ENCODE measurements around the gene TBC1D10B. TPM values are rescaled to one million over a fixed set of nuclear protein-coding genes. Genes with fewer than 3 reads are reported as not detected.

Gene TBC1D10B
- total and polyA plus RNA-seq, 5 donors = 19.1 to 27.7 (median 24.0) TPM

GRCh38 chr16:30358990-30359870, 11.1 kb downstream of the TBC1D10B start:
- H3K9me3 ChIP-seq (ENCODE audit: control insufficient read depth, low read length) = no peaks in the 10 kb centered on the region
- intact Hi-C loops (cut with DNase I) = loop anchor here in 1 of 4 donors (10.0 kb wide), 1 partner anchor 46 kb away; the partner anchor contains the start of gene ZNF771
- no peak overlapping the region for H3K27ac ChIP-seq (ENCODE audit: low read length)
- WGBS = 87% methylated on average over 28 of the region's 28 CpGs
- H3K4me3 ChIP-seq (ENCODE audit: low read length) = no peak overlapping the region
- DNase-seq (peak in 2 of 3 donors; percentile 41), ATAC-seq (no peak)
- H3K27me3 ChIP-seq (ENCODE audit: control insufficient read depth, insufficient read depth) = no peaks in the 10 kb centered on the region
- H3K4me1 ChIP-seq (ENCODE audit: control insufficient read depth, insufficient read depth, low read length) = peaks cover 2% of the 10 kb centered on the region

GRCh38 chr16:30358577-30358936, 11.7 kb downstream of the TBC1D10B start:
- no peak overlapping the region for H3K27ac ChIP-seq (ENCODE audit: low read length)
- 94% methylated on average over 9 of the region's 9 CpGs for WGBS
- intact Hi-C loops (cut with DNase I) = loop anchor here in 1 of 4 donors (10.0 kb wide), 1 partner anchor 46 kb away; the partner anchor contains the start of gene ZNF771
- no peak for ATAC-seq
- no peak overlapping the region for H3K4me3 ChIP-seq (ENCODE audit: low read length)
- DNase-seq = peak in 1 of 3 donors; percentile 2
- H3K27me3 ChIP-seq (ENCODE audit: control insufficient read depth, insufficient read depth) = no peaks in the 10 kb centered on the region
- H3K4me1 ChIP-seq (ENCODE audit: control insufficient read depth, insufficient read depth, low read length) = peaks cover 2% of the 10 kb centered on the region
- H3K9me3 ChIP-seq (ENCODE audit: control insufficient read depth, low read length) = no peaks in the 10 kb centered on the region

- DNase-seq (peak in 2 of 3 donors; percentile 43 to 53), ATAC-seq (no peak)
- no peak overlapping the region for H3K27ac ChIP-seq (ENCODE audit: low read length)
- WGBS = 85% methylated on average over 37 of the region's 37 CpGs
- H3K4me3 ChIP-seq (ENCODE audit: low read length) = no peak overlapping the region
- intact Hi-C loops (cut with DNase I) = loop anchor here in 1 of 4 donors (10.0 kb wide), 1 partner anchor 47 kb away; the partner anchor contains the start of gene ZNF771
- no peaks in the 10 kb centered on the region for H3K9me3 ChIP-seq (ENCODE audit: control insufficient read depth, low read length)
- H3K4me1 ChIP-seq (ENCODE audit: control insufficient read depth, insufficient read depth, low read length) = peaks cover 3% of the 10 kb centered on the region
- no peaks in the 10 kb centered on the region for H3K27me3 ChIP-seq (ENCODE audit: control insufficient read depth, insufficient read depth)
These were observed 12.3 kb downstream of the TBC1D10B start for GRCh38 chr16:30357715-30358576.

- no peak for DNase-seq
- WGBS = 66% methylated on average over 5 of the region's 5 CpGs
- no peaks in the 10 kb centered on the region for H3K9me3 ChIP-seq (ENCODE audit: control insufficient read depth, low read length)
- H3K4me3 ChIP-seq (ENCODE audit: low read length) = no peak overlapping the region
- no peak for ATAC-seq
- H3K27me3 ChIP-seq (ENCODE audit: control insufficient read depth, insufficient read depth) = no peaks in the 10 kb centered on the region
- H3K27ac ChIP-seq (ENCODE audit: low read length) = no peak overlapping the region
- intact Hi-C loops (cut with DNase I) = loop anchor here in 1 of 4 donors (10.0 kb wide), 1 partner anchor 48 kb away; the partner anchor contains the start of gene ZNF771
- H3K4me1 ChIP-seq (ENCODE audit: control insufficient read depth, insufficient read depth, low read length) = peaks cover 10% of the 10 kb centered on the region
These were observed 13.1 kb downstream of the TBC1D10B start for GRCh38 chr16:30357085-30357714.

- Histone ChIP-seq H3K27me3 (ENCODE audit: control insufficient read depth, insufficient read depth) (no peaks in the 10 kb centered on the region), H3K4me3 (ENCODE audit: low read length) (no peak overlapping the region), H3K27ac (ENCODE audit: low read length) (peak overlapping the region; percentile 98), H3K4me1 (ENCODE audit: control insufficient read depth, insufficient read depth, low read length) (peaks cover 14% of the 10 kb centered on the region), H3K9me3 (ENCODE audit: control insufficient read depth, low read length) (no peaks in the 10 kb centered on the region)
- intact Hi-C loops (cut with DNase I) = loop anchor here in 1 of 4 donors (10.0 kb wide), 1 partner anchor 48 kb away; the partner anchor contains the start of gene ZNF771
- 69% methylated on average over 12 of the region's 12 CpGs for WGBS
- peak in 2 of 3 donors; percentile 67 to 71 for DNase-seq
- no peak for ATAC-seq
These were observed 13.8 kb downstream of the TBC1D10B start for GRCh38 chr16:30356401-30357084.

- peak overlapping the region; percentile 84 for H3K4me3 ChIP-seq (ENCODE audit: low read length)
- H3K27ac ChIP-seq (ENCODE audit: low read length) = peak overlapping the region; percentile 98
- no peaks in the 10 kb centered on the region for H3K27me3 ChIP-seq (ENCODE audit: control insufficient read depth, insufficient read depth)
- intact Hi-C loops (cut with DNase I) = loop anchor here in 1 of 4 donors (10.0 kb wide), 1 partner anchor 49 kb away; the partner anchor contains the start of gene ZNF771
- DNase-seq = no peak
- H3K4me1 ChIP-seq (ENCODE audit: control insufficient read depth, insufficient read depth, low read length) = peaks cover 16% of the 10 kb centered on the region
- 58% methylated on average over 7 of the region's 7 CpGs for WGBS
- no peaks in the 10 kb centered on the region for H3K9me3 ChIP-seq (ENCODE audit: control insufficient read depth, low read length)
- ATAC-seq = no peak
These were observed 14.4 kb downstream of the TBC1D10B start for GRCh38 chr16:30355954-30356308.

GRCh38 chr16:30355144-30355953, 14.9 kb downstream of the TBC1D10B start, which contains the start of gene CD2BP2:
Gene CD2BP2 (minus strand): TSS chr16:30355308. CDS start chr16:30354681, 627 bp downstream.
- Histone ChIP-seq H3K9me3 (ENCODE audit: control insufficient read depth, low read length) (no peaks in the 10 kb centered on the region), H3K27ac (ENCODE audit: low read length) (peak within 1 kb of the TSS; percentile 98), H3K4me3 (ENCODE audit: low read length) (peak within 1 kb of the TSS; percentile 84), H3K4me1 (ENCODE audit: control insufficient read depth, insufficient read depth, low read length) (peaks cover 16% of the 10 kb centered on the region), H3K27me3 (ENCODE audit: control insufficient read depth, insufficient read depth) (no peaks in the 10 kb centered on the region)
- DNase-seq = peak; percentile 98
- intact Hi-C loops (cut with DNase I) = loop anchor here in 1 of 4 donors (10.0 kb wide), 1 partner anchor 49 kb away; the partner anchor contains the start of gene ZNF771
- under 1% methylated on average over 45 of the region's 45 CpGs for WGBS
- peak; percentile 91 to 92 for ATAC-seq

GRCh38 chr16:30354423-30355143, 15.7 kb downstream of the TBC1D10B start:
- no peaks in the 10 kb centered on the region for H3K27me3 ChIP-seq (ENCODE audit: control insufficient read depth, insufficient read depth)
- peaks cover 16% of the 10 kb centered on the region for H3K4me1 ChIP-seq (ENCODE audit: control insufficient read depth, insufficient read depth, low read length)
- intact Hi-C loops (cut with DNase I) = loop anchor here in 1 of 4 donors (10.0 kb wide), 1 partner anchor 50 kb away; the partner anchor contains the start of gene ZNF771
- DNase-seq (peak in 1 of 3 donors; percentile 47), ATAC-seq (peak; percentile 23 to 44)
- H3K9me3 ChIP-seq (ENCODE audit: control insufficient read depth, low read length) = no peaks in the 10 kb centered on the region
- peak overlapping the region; percentile 95 for H3K27ac ChIP-seq (ENCODE audit: low read length)
- 1% methylated on average over 36 of the region's 36 CpGs for WGBS
- peak overlapping the region; percentile 84 for H3K4me3 ChIP-seq (ENCODE audit: low read length)
